Left ventricle myocardium inferior (tissue), 1 donor: ENCODE data around the gene SLC2A5. TPM values are rescaled to one million over a fixed set of nuclear protein-coding genes. Genes with fewer than 3 reads are reported as not detected.

ENCODE experiments used
- DNase-seq: peaks from one replicate; pipeline ENCODE4 v3.0.0-alpha.2; 2020
- H3K27ac ChIP-seq: fragments of 200-600 bp; replicated peaks from 2 replicates; pipeline ENCODE4 v1.8.0; 2021
- H3K27me3 ChIP-seq: fragments of 200-600 bp; 2 replicates; pipeline ENCODE4 v1.8.0; 2021; ENCODE audit warnings: low read depth
- H3K36me3 ChIP-seq: fragments of 200-600 bp; 2 replicates; pipeline ENCODE4 v1.8.0; 2021
- H3K4me1 ChIP-seq: fragments of 200-600 bp; 2 replicates; pipeline ENCODE4 v1.8.0; 2021
- H3K4me3 ChIP-seq: fragments of 200-600 bp; 2 replicates; pipeline ENCODE4 v1.8.0; 2021; ENCODE audit warnings: mild to moderate bottlenecking, moderate library complexity
- H3K9me3 ChIP-seq: fragments of 200-600 bp; replicated peaks from 2 replicates; pipeline ENCODE4 v1.8.0; 2021
- intact Hi-C: fragments of 100-400 bp; cut with micrococcal nuclease; formaldehyde crosslinking; loops from one replicate; pipeline ENCODE4 v1.11.0; 2022
- total RNA-seq: library from RNA; stranded (reverse); fragmentation: NEBNext Ultra II Directional; extraction: Animal tissue kit (Norgen Biotek cat#: 25700); gene quantifications from one replicate; pipeline ENCODE4 v1.2.1, GENCODE V29; 2021
- TF ChIP-seq, protein P1 (sequence below): fragments of 200-600 bp; IDR thresholded peaks from 2 replicates; pipeline ENCODE4 v1.8.0; 2021; ENCODE audit warnings: antibody characterized with exemption, mild to moderate bottlenecking, borderline replicate concordance
- donor health status: DM: no; HTN: yes; CAD: no; lungs with severe emphysema.

Gene SLC2A5
- total RNA-seq, 1 donor from 2014 or later, result 4.2 TPM

DNA sequence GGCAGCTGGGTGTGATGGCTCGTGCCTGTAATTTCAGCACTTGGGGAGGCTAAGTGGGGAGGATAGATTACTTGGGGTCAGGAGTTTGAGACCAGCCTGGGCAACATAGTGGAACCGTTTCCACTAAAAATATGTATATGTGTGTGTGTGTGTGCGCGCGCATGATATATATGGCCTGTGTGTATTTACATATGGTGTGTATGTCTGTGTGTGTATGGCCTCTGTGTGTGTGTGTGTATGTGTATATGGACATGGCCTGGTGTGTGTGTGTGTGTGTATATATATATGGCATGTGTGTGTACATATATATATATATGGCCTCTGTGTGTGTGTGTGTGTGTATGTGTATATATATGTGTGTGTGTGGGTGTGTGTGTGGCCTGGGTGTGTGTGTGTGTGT, 27.2 kb downstream of the SLC2A5 start:
- Histone ChIP-seq H3K9me3 (no peaks in the 10 kb centered on the region), H3K4me3 (no peak overlapping the region), H3K4me1 (no peaks in the 10 kb centered on the region), H3K27ac (no peak overlapping the region), H3K27me3 (peaks cover 18% of the 10 kb centered on the region), H3K36me3 (no peaks in the 10 kb centered on the region)
- no peak for DNase-seq
- intact Hi-C loops, result no loop called here
- TF ChIP-seq, protein P1, sequence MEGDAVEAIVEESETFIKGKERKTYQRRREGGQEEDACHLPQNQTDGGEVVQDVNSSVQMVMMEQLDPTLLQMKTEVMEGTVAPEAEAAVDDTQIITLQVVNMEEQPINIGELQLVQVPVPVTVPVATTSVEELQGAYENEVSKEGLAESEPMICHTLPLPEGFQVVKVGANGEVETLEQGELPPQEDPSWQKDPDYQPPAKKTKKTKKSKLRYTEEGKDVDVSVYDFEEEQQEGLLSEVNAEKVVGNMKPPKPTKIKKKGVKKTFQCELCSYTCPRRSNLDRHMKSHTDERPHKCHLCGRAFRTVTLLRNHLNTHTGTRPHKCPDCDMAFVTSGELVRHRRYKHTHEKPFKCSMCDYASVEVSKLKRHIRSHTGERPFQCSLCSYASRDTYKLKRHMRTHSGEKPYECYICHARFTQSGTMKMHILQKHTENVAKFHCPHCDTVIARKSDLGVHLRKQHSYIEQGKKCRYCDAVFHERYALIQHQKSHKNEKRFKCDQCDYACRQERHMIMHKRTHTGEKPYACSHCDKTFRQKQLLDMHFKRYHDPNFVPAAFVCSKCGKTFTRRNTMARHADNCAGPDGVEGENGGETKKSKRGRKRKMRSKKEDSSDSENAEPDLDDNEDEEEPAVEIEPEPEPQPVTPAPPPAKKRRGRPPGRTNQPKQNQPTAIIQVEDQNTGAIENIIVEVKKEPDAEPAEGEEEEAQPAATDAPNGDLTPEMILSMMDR, result no peak

DNA sequence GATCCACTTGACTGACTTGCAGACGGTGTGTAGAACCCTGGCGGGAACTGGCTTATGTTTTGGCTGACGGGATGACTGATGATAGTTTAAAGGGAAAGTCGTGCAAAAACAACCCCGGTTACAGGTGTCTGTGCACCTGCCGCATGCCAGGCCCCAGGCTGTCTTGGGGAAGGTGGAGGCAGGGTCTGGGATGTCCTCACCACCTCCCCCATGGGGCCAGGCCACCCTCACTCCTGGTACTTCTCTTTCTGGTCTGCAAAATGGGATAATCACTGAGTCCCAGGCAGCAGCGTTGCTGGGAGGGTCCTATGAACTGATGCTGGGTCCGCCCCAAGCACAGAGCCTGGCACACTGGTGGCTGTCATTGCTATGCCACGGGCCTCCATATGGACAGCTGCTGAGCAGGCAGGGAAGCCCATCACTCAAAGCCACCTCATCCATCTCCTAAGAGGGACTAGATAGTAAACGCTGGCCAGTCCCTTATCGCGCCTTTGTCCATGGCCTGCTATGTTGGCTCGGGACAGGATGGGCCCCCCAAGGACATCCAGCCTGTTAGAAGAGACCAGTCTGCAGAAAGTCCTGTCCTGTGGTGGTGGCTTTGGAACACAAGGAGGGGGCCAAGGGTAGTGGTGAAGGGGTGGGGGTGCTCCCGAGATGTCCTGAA, 28.2 kb downstream of the SLC2A5 start:
- no peak overlapping the region for H3K4me3 ChIP-seq
- TF ChIP-seq, protein P1, result no peak
- H3K36me3 ChIP-seq, result no peaks in the 10 kb centered on the region
- no peak for DNase-seq
- H3K27me3 ChIP-seq, result peaks cover 18% of the 10 kb centered on the region
- H3K9me3 ChIP-seq, result no peaks in the 10 kb centered on the region
- intact Hi-C loops, result no loop called here
- H3K4me1 ChIP-seq, result no peaks in the 10 kb centered on the region
- H3K27ac ChIP-seq, result no peak overlapping the region

DNA sequence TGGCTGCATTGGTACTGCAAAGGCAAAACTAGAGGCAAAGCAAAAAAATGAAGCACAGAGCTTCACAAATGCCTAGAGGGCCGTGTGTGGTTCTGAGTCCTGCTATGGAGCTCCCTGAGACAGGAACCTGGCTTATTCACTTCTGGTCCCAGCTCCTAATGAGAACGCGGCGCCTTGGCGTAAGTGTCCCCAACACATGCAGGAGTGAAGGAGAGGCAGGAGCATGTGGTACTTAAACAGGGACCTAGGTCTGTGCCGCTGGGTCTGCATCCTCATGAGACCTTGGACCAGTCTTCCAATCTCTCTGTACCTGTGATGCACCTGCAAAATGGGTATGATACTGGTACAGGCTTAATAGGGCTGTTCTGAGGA, 28.8 kb downstream of the SLC2A5 start:
- Histone ChIP-seq H3K27me3 (peaks cover 18% of the 10 kb centered on the region), H3K4me1 (no peaks in the 10 kb centered on the region), H3K4me3 (no peak overlapping the region), H3K27ac (no peak overlapping the region), H3K9me3 (peaks cover 2% of the 10 kb centered on the region), H3K36me3 (no peaks in the 10 kb centered on the region)
- intact Hi-C loops, result no loop called here
- TF ChIP-seq, protein P1, result no peak
- no peak for DNase-seq

DNA sequence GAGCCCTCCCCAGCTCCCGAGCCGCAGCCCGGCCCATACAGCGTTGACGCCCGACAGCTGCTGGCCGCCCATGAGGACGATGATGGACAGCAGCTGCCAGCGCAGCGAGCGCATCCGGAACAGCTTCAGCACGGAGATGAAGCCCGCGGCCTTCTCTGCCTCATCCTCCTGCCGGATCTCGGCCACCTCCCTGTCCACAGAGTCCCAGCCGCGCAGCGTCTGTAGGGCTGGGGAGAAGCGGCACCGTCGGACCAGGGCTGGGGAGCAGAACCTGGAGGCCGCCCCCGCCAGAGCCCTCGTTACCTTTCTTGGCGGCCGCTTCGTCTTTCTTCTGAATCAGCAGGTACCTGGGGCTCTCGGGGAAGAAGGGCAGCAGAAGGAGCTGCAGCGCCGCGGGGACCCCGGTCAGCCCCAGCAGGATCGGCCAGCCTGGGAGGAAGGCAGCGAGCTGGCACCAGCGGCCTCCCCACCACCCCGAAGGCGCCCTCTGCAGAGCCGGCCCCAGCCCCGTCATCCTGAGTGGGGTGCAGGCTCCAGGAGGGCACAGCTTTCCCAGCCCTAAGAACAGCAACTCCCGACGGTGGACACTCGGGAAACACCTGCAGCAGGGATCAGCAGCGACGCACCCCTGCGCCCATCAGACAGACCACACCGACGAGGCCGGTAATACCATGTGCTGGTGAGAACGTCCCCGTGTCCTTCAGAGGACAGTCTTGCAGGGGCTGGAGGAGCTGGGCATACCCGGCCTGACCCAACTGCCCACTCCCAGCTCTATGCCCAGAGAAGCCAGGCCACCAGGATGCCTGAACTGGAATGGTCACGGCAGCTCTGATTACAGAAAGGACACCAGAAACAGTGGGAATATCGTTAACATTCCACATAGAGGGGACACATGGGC, 29.4 kb downstream of the SLC2A5 start:
- Histone ChIP-seq H3K9me3 (peaks cover 8% of the 10 kb centered on the region), H3K27ac (no peak overlapping the region)

More for the DNA sequence above, 29.4 kb downstream of the SLC2A5 start:
- DNase-seq, result no peak
- intact Hi-C loops, result no loop called here
- Histone ChIP-seq H3K4me3 (peak overlapping the region; percentile 41), H3K36me3 (no peaks in the 10 kb centered on the region), H3K4me1 (no peaks in the 10 kb centered on the region), H3K27me3 (peaks cover 18% of the 10 kb centered on the region)
- TF ChIP-seq, protein P1, result no peak
